GM12874 (cell line): Measurements from ENCODE around the gene PODNL1.

Experiments
- TF ChIP-seq, protein P1 (sequence below): IDR thresholded peaks from 2 replicates; pipeline ENCODE4 v1.5.1; 2011; ENCODE audit warnings: low read depth, mild to moderate bottlenecking, control low read depth, low read length, moderate library complexity; ENCODE audit not compliant: insufficient read depth

The PODNL1 gene

DNA sequence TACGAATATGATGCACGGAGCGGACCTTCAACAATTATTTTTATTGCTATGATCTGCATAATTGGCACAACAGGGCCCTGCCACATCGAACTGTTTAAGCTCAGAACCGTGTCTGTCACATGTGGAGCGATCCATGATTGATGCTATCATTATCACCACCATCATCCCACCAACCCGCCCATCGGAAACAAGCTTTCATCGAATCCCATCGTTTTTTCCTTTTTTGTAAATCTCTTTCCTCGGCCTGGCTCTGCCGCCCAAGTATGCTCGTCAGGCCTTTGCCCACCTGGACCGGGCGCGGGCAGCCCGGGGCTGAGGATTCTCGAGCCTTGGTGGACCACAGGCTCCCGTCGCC, 13.6 kb upstream of the PODNL1 start:
- TF ChIP-seq, protein P1, sequence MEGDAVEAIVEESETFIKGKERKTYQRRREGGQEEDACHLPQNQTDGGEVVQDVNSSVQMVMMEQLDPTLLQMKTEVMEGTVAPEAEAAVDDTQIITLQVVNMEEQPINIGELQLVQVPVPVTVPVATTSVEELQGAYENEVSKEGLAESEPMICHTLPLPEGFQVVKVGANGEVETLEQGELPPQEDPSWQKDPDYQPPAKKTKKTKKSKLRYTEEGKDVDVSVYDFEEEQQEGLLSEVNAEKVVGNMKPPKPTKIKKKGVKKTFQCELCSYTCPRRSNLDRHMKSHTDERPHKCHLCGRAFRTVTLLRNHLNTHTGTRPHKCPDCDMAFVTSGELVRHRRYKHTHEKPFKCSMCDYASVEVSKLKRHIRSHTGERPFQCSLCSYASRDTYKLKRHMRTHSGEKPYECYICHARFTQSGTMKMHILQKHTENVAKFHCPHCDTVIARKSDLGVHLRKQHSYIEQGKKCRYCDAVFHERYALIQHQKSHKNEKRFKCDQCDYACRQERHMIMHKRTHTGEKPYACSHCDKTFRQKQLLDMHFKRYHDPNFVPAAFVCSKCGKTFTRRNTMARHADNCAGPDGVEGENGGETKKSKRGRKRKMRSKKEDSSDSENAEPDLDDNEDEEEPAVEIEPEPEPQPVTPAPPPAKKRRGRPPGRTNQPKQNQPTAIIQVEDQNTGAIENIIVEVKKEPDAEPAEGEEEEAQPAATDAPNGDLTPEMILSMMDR = no peak

DNA sequence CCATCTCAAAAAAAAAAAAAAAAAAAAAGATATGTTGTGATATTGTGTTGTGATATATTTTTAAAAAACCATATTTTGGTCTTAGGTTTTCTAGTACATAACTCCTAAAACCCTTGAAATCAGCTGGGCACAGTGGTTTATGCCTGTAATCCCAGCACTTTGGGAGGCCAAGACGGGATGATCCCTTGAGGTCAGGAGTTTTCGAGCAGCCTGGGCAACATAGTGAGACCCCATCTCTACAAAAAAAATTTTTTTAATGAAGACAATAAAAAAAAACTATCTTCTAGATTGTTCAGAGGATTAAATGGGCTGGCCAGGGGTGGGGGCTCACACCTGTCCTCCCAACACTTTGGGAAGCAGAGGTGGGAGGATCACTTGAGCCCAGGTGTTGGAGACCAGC, 12.8 kb upstream of the PODNL1 start:
- TF ChIP-seq, protein P1 = no peak

DNA sequence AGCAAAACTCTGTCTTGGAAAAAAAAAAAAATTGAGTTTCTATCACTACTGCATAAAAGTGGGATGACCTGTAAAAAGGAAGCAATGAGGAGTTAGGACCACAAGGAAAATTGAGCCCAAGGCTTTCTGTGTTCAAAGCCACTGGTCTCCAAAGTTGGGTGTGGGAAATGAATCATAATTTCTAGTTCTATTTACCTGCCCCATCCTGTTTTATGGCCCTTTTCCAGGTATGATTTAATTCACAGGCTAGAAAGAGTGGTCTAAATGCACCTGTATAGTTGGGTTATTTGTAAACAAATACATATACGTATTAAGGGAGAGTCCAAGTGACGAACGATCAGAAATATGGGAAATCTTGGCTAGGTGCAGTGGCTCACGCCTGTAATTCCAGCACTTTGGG, 8.2 kb upstream of the PODNL1 start:
- TF ChIP-seq, protein P1 = no peak

DNA sequence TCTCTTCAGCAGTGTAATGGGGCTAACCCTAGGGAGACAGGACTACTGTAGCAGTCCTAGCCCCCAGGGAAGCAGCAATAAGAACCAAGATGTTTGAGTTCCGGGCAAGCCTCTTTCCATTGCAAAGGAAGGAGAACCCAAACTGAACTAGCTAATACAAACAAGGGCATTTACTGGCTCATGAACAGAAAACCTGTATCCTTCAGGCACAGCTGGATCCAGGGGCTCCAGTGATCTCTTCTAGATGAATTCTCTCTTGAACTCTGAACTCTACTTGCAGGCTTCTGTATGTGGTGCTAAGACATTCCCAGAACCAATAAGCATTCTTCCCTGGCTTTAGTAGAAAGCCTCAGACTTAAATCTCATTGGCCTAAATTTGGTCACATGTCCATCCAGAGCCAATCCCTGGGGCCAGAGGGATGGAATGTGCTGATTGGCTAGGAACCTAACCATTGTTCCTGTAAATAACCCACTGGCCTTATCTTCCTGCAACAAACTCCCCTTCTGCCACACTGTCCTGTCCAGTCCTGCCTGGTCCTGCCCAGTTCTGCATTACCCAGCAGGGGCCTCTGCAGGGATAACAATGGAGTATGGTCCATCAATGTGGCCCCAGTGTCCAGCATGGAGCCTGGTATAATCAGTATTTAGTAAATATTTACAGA, 3.9 kb upstream of the PODNL1 start:
- TF ChIP-seq, protein P1 = no peak

DNA sequence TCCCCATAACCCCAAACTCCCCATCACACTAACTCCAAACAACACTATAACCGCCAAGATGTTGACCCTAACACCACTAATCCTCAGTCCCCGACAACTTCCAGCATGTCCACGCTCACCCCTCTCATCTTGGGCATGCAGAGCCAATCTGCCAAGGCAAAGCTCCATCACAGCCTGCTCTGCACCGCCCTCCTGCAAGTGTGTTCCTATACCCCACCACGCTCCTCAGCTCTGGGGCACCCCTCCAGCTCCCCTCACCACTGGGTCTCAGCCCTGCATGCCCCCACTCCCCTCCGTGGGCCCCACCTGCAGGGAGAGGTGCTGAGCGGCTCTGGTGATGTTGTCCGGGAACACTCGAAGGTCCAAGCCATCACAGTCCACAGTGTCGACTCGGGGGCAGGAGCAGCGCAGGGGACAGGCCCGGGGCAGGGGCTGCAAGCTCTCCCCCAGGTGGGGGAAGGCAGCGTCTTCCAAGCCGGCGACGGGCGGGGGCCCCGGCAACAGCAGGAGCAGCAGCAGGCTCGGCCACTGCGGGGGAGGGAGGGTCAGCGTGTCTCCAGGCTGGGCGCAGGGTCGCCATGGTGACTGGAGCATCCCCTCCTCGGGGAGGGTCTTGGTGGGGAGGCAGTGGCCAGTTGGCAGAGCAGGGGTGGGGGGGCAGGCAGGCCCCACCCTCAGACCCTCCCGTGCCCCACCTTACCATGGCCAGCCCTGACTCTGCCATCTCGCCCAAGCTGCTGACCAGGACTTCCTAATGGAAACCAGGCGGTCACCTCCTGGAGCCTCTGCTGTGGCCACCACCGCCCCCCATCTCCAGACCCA, 527 bp downstream of the PODNL1 start:
- TF ChIP-seq, protein P1 = no peak

DNA sequence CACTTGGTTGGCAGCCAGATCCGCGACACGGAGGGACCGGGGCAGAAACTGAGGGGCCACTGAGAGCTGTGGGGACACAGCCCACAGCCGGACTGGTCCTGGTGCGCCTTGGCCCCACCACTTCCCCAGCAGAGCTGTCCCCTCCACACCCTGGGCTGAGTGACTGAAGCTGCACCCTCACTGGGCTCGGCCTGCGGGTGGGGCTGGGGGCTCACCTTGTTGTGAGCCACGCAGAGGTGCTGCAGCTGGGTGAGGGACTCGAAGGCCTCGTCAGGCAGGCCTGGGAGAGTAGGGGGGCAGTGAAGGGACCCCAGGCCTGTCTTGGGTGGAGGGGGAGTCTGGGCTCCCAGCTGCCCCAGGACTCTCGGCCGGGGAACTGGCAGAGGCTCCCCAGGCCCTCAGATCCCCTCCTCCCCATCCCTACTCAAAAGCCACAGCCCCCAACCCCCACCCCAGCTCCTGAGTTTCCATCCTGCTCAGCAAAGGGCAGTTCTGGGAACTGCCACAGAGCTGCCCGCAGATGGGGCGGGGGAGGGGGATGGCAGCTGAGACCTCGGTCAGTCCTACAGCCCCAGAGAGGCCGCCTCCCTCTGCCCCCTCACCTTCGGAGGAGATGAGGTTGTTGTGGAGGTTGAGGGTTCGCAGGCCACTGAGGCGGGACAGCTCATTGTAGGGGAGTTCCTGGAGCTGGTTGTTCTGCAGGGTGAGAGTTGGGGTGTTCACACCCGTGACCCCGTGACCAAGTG, 2.3 kb downstream of the PODNL1 start:
- TF ChIP-seq, protein P1 = no peak

DNA sequence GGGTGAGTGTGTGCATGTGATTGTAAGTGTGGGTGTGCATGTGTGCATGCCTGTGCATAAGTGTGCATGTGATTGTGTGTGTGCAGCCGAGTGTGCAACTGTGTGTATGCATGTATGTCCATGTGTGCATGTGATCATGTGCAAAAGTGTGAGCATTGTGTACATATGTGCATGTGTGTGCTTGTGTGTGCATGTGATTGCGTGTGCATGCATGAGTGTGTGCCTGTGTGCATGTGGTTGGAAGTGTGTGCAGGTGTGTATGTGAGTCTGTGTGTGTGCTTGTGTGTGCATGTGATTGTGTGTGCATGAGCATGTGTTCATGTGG, 3.5 kb downstream of the PODNL1 start:
- TF ChIP-seq, protein P1 = no peak
